Panc1 (cell line): Measurements from ENCODE around the gene DPH6.

Experiments used
- POLR2AphosphoS5 ChIP-seq: IDR thresholded peaks from 2 replicates; pipeline ENCODE4 v1.6.1; 2012; ENCODE audit warnings: mild to moderate bottlenecking, low read depth, low read length, moderate library complexity
- SIN3A ChIP-seq: IDR thresholded peaks from 2 replicates; pipeline ENCODE4 v1.6.1; 2012; ENCODE audit warnings: low read depth, mild to moderate bottlenecking, low read length, moderate library complexity, borderline replicate concordance; ENCODE audit not compliant: insufficient read depth
- TCF7L2 ChIP-seq: IDR thresholded peaks from 2 replicates; pipeline ENCODE4 v1.6.1; 2011; ENCODE audit warnings: mild to moderate bottlenecking, low read depth, low read length, inconsistent platforms
- TF ChIP-seq, protein P1 (sequence below): fragments of 450-650 bp; IDR thresholded peaks from 2 replicates; pipeline ENCODE4 v1.5.1; 2017; ENCODE audit warnings: mild to moderate bottlenecking
- TF ChIP-seq, protein P2 (sequence below), 2 experiments: IDR thresholded peaks; 2 replicates each; pipeline ENCODE4 v1.6.1; 2011 to 2012; ENCODE audit warnings: low read depth in 2 of 2, control low read depth in 1 of 2, low read length in 1 of 2, mild to moderate bottlenecking in 1 of 2, moderate library complexity in 1 of 2; ENCODE audit not compliant: insufficient read depth in 1 of 2

DNA sequence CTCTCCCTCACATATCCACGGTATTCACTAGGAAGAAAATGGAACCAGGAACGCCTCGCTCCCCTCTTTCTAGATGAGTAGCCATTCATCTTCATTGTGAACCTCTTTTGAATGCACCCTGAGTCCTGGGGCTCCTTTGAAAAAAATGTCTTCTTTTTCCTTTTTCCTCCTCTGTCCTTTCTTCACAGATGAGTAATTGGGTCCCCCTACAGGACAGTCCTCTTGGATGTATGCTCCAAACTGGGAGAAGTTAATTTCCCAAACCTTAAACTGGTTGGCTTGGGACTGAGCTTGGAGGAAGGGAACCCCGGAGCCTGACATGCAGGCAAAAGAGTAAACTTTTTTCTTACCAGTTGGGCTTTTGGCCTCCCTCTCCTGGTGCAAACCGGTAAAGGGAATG, 108.8 kb downstream of the DPH6 start:
- no peak for TF ChIP-seq TCF7L2
- TF ChIP-seq, protein P1, sequence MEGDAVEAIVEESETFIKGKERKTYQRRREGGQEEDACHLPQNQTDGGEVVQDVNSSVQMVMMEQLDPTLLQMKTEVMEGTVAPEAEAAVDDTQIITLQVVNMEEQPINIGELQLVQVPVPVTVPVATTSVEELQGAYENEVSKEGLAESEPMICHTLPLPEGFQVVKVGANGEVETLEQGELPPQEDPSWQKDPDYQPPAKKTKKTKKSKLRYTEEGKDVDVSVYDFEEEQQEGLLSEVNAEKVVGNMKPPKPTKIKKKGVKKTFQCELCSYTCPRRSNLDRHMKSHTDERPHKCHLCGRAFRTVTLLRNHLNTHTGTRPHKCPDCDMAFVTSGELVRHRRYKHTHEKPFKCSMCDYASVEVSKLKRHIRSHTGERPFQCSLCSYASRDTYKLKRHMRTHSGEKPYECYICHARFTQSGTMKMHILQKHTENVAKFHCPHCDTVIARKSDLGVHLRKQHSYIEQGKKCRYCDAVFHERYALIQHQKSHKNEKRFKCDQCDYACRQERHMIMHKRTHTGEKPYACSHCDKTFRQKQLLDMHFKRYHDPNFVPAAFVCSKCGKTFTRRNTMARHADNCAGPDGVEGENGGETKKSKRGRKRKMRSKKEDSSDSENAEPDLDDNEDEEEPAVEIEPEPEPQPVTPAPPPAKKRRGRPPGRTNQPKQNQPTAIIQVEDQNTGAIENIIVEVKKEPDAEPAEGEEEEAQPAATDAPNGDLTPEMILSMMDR = peak; percentile 18; the same call in 1 of the 2 replicates
- TF ChIP-seq, protein P2, sequence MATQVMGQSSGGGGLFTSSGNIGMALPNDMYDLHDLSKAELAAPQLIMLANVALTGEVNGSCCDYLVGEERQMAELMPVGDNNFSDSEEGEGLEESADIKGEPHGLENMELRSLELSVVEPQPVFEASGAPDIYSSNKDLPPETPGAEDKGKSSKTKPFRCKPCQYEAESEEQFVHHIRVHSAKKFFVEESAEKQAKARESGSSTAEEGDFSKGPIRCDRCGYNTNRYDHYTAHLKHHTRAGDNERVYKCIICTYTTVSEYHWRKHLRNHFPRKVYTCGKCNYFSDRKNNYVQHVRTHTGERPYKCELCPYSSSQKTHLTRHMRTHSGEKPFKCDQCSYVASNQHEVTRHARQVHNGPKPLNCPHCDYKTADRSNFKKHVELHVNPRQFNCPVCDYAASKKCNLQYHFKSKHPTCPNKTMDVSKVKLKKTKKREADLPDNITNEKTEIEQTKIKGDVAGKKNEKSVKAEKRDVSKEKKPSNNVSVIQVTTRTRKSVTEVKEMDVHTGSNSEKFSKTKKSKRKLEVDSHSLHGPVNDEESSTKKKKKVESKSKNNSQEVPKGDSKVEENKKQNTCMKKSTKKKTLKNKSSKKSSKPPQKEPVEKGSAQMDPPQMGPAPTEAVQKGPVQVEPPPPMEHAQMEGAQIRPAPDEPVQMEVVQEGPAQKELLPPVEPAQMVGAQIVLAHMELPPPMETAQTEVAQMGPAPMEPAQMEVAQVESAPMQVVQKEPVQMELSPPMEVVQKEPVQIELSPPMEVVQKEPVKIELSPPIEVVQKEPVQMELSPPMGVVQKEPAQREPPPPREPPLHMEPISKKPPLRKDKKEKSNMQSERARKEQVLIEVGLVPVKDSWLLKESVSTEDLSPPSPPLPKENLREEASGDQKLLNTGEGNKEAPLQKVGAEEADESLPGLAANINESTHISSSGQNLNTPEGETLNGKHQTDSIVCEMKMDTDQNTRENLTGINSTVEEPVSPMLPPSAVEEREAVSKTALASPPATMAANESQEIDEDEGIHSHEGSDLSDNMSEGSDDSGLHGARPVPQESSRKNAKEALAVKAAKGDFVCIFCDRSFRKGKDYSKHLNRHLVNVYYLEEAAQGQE (IDR thresholded peaks at IDR 0.05; ENCODE audit: insufficient read depth in 1 of 2, low read depth in 2 of 2, low read length in 1 of 2) = no peak
- no peak for TF ChIP-seq POLR2AphosphoS5
- no peak for TF ChIP-seq SIN3A
